ENCODE data around the gene BTBD2. TPM values are rescaled to one million over a fixed set of nuclear protein-coding genes. Genes with fewer than 3 reads are reported as not detected.

BTBD2 gene
- total and polyA plus RNA-seq, 2 experiments from 2014 or later, result 126 to 155 TPM

- Histone ChIP-seq H3K4me1 (ENCODE audit: low read depth) (no peaks in the 10 kb centered on the region), H3K27ac (no peak overlapping the region), H3K9me3 (ENCODE audit: low read depth) (no peaks in the 10 kb centered on the region), H3K36me3 (peaks cover 20% of the 10 kb centered on the region), H3K4me3 (no peak overlapping the region), H3K27me3 (no peaks in the 10 kb centered on the region)
- no peak for TF ChIP-seq CTCF (IDR thresholded peaks at IDR 0.05; ENCODE audit: low read depth, low read length)
- no peak for DNase-seq (ENCODE audit: low read depth in 1 of 2, low spot score in 1 of 2)
Measured at GRCh38 chr19:1980091-1980808, 35.3 kb downstream of the BTBD2 start.

GRCh38 chr19:1979642-1980041 is 35.9 kb downstream of the BTBD2 start:
- DNase-seq (ENCODE audit: low read depth in 1 of 2, low spot score in 1 of 2), result no peak
- no peak overlapping the region for H3K4me3 ChIP-seq
- peaks cover 20% of the 10 kb centered on the region for H3K36me3 ChIP-seq
- H3K9me3 ChIP-seq (ENCODE audit: low read depth), result no peaks in the 10 kb centered on the region
- H3K27ac ChIP-seq, result no peak overlapping the region
- no peak for TF ChIP-seq CTCF (IDR thresholded peaks at IDR 0.05; ENCODE audit: low read depth, low read length)
- H3K27me3 ChIP-seq, result no peaks in the 10 kb centered on the region
- no peaks in the 10 kb centered on the region for H3K4me1 ChIP-seq (ENCODE audit: low read depth)

GRCh38 chr19:1979017-1979416 is 36.5 kb downstream of the BTBD2 start:
- H3K36me3 ChIP-seq, result peaks cover 20% of the 10 kb centered on the region
- no peak overlapping the region for H3K4me3 ChIP-seq
- no peaks in the 10 kb centered on the region for H3K9me3 ChIP-seq (ENCODE audit: low read depth)
- no peaks in the 10 kb centered on the region for H3K4me1 ChIP-seq (ENCODE audit: low read depth)
- H3K27ac ChIP-seq, result no peak overlapping the region
- H3K27me3 ChIP-seq, result no peaks in the 10 kb centered on the region
- DNase-seq (ENCODE audit: low read depth in 1 of 2, low spot score in 1 of 2), result no peak
- TF ChIP-seq CTCF (IDR thresholded peaks at IDR 0.05; ENCODE audit: low read depth, low read length), result no peak

- Histone ChIP-seq H3K36me3 (peaks cover 20% of the 10 kb centered on the region), H3K4me3 (no peak overlapping the region), H3K4me1 (ENCODE audit: low read depth) (no peaks in the 10 kb centered on the region), H3K27me3 (no peaks in the 10 kb centered on the region), H3K27ac (no peak overlapping the region), H3K9me3 (ENCODE audit: low read depth) (no peaks in the 10 kb centered on the region)
- DNase-seq (ENCODE audit: low read depth in 1 of 2, low spot score in 1 of 2), result no peak
- no peak for TF ChIP-seq CTCF (IDR thresholded peaks at IDR 0.05; ENCODE audit: low read depth, low read length)
Measured at GRCh38 chr19:1978346-1978894, 37.1 kb downstream of the BTBD2 start.

- Histone ChIP-seq H3K36me3 (peaks cover 20% of the 10 kb centered on the region), H3K4me1 (ENCODE audit: low read depth) (no peaks in the 10 kb centered on the region), H3K27ac (no peak overlapping the region), H3K27me3 (no peaks in the 10 kb centered on the region), H3K4me3 (no peak overlapping the region), H3K9me3 (ENCODE audit: low read depth) (no peaks in the 10 kb centered on the region)
- DNase-seq (ENCODE audit: low read depth in 1 of 2, low spot score in 1 of 2), result no peak
- no peak for TF ChIP-seq CTCF (IDR thresholded peaks at IDR 0.05; ENCODE audit: low read depth, low read length)
Measured at GRCh38 chr19:1977120-1977519, 38.4 kb downstream of the BTBD2 start.
